Aorta (tissue), 5 donors: Measurements from ENCODE around the gene SERPINB10. TPM values are rescaled to one million over a fixed set of nuclear protein-coding genes. Genes with fewer than 3 reads are reported as not detected.
A peak's percentile ranks its signal among the peaks of the same experiment; 100 is the strongest.

ENCODE experiments used
- ATAC-seq: fragments of 200-7000 bp; cut with Tn5 transposase; one replicate; pipeline ENCODE4 v1.9.1; 2022; ENCODE audit warnings: moderate library complexity; ENCODE audit not compliant: low FRiP score
- DNase-seq, 2 donors: peaks; one replicate each; pipeline ENCODE4 v3.0.0-alpha.2; 2020
- H3K27ac ChIP-seq, 2 donors: one replicate each; pipeline ENCODE4 v1.5.1; 2013; ENCODE audit warnings: low read length in 2 of 2, mild to moderate bottlenecking in 2 of 2, moderate library complexity in 2 of 2, control low read depth in 1 of 2, inconsistent platforms in 1 of 2, low read depth in 1 of 2
- H3K27me3 ChIP-seq, 2 donors: one replicate each; pipeline ENCODE4 v1.6.1; 2013; ENCODE audit warnings: control low read depth in 1 of 2, low read length in 1 of 2, mild to moderate bottlenecking in 1 of 2, moderate library complexity in 1 of 2; ENCODE audit not compliant: insufficient read depth in 2 of 2, control insufficient read depth in 1 of 2
- H3K36me3 ChIP-seq, 2 donors: one replicate each; pipeline ENCODE4 v1.6.1; 2013; ENCODE audit warnings: control low read depth in 1 of 2, low read length in 1 of 2, mild to moderate bottlenecking in 1 of 2; ENCODE audit not compliant: insufficient read depth in 2 of 2, control insufficient read depth in 1 of 2
- H3K4me1 ChIP-seq, 2 donors: one replicate each; pipeline ENCODE4 v1.6.1; 2013; ENCODE audit warnings: low read length in 2 of 2, control low read depth in 1 of 2, mild to moderate bottlenecking in 1 of 2, moderate library complexity in 1 of 2; ENCODE audit not compliant: insufficient read depth in 2 of 2, control insufficient read depth in 1 of 2
- H3K4me3 ChIP-seq, 2 donors: one replicate each; pipeline ENCODE4 v1.5.1; 2013; ENCODE audit warnings: low read length in 2 of 2, control low read depth in 1 of 2, mild to moderate bottlenecking in 1 of 2
- H3K9me3 ChIP-seq: one replicate; pipeline ENCODE4 v1.6.1; 2013; ENCODE audit warnings: mild to moderate bottlenecking, low read length; ENCODE audit not compliant: control insufficient read depth
- WGBS, 2 donors: extraction: QIAGEN DNeasy Blood & Tissue Kit; methylation state at CpG; one replicate each; pipeline ENCODE4 v1.1.7; 2013; 5-methylcytosine and 5-hydroxymethylcytosine counted together
- intact Hi-C, 2 donors: fragments of 100-400 bp; cut with DNase I; formaldehyde crosslinking; loops; one replicate each; pipeline versions ENCODE4 v1.14.2 to v1.15.0; 2022
- polyA plus RNA-seq, 2 donors: library from polyadenylated mRNA; stranded (reverse); fragments of 200-250 nt; gene quantifications; one replicate each; pipeline ENCODE4 v1.2.3, GENCODE V29; 2013
- total RNA-seq, 2 donors: library from RNA; stranded (reverse); fragmentation: NEBNext Ultra II Directional; extraction: Animal tissue kit (Norgen Biotek cat#: 25700); gene quantifications; one replicate each; pipeline ENCODE4 v1.2.1, GENCODE V29; 2021
- donor health status: healthy with polysubstance abuse.
- donor health status: Bipolar disorder and iron deficiency.
- donor health status: DM: no; HTN: no; CAD: no.
- donor health status: DM: no; HTN: no; CAD: no.
- donor health status: DM: yes; HTN: yes; CAD: no.

SERPINB10 gene
- total and polyA plus RNA-seq, 4 donors = not detected

- intact Hi-C loops = no loop called here
- Histone ChIP-seq H3K27me3 (no peaks in the 10 kb centered on the region), H3K27ac (no peak overlapping the region), H3K9me3 (peaks cover 2% of the 10 kb centered on the region), H3K36me3 (no peaks in the 10 kb centered on the region), H3K4me3 (no peak overlapping the region), H3K4me1 (no peaks in the 10 kb centered on the region)
- no peak for DNase-seq
- ATAC-seq = no peak
- WGBS, 2 donors = 78 to 85% methylated on average over 1 of the region's 1 CpG
Measured at GRCh38 chr18:63871836-63872235, 35.9 kb upstream of the SERPINB10 start.

GRCh38 chr18:63872586-63872985, 35.2 kb upstream of the SERPINB10 start:
- Histone ChIP-seq H3K4me1 (no peaks in the 10 kb centered on the region), H3K27ac (no peak overlapping the region), H3K9me3 (peaks cover 2% of the 10 kb centered on the region), H3K36me3 (no peaks in the 10 kb centered on the region), H3K4me3 (no peak overlapping the region), H3K27me3 (no peaks in the 10 kb centered on the region)
- DNase-seq (no peak), ATAC-seq (no peak)
- intact Hi-C loops = no loop called here

GRCh38 chr18:63878343-63878742, 29.4 kb upstream of the SERPINB10 start:
- 83 to 88% methylated on average over 3 of the region's 3 CpGs for WGBS, 2 donors
- intact Hi-C loops = no loop called here
- H3K27me3 ChIP-seq = no peaks in the 10 kb centered on the region
- H3K4me3 ChIP-seq = no peak overlapping the region
- H3K36me3 ChIP-seq = no peaks in the 10 kb centered on the region
- no peaks in the 10 kb centered on the region for H3K4me1 ChIP-seq
- no peak for DNase-seq
- no peak overlapping the region for H3K27ac ChIP-seq
- no peaks in the 10 kb centered on the region for H3K9me3 ChIP-seq
- no peak for ATAC-seq

GRCh38 chr18:63878925-63879324, 28.8 kb upstream of the SERPINB10 start:
- no peak for ATAC-seq
- Histone ChIP-seq H3K27ac (no peak overlapping the region), H3K4me3 (no peak overlapping the region), H3K27me3 (no peaks in the 10 kb centered on the region), H3K9me3 (no peaks in the 10 kb centered on the region), H3K36me3 (no peaks in the 10 kb centered on the region), H3K4me1 (no peaks in the 10 kb centered on the region)
- 89 to 91% methylated on average over 4 of the region's 4 CpGs for WGBS, 2 donors
- no peak for DNase-seq
- intact Hi-C loops = no loop called here

GRCh38 chr18:63879709-63880108, 28.0 kb upstream of the SERPINB10 start:
- intact Hi-C loops = no loop called here
- Histone ChIP-seq H3K27ac (no peak overlapping the region), H3K4me3 (no peak overlapping the region), H3K27me3 (no peaks in the 10 kb centered on the region), H3K36me3 (no peaks in the 10 kb centered on the region), H3K4me1 (no peaks in the 10 kb centered on the region), H3K9me3 (no peaks in the 10 kb centered on the region)
- ATAC-seq (no peak), DNase-seq (no peak)
- WGBS, 2 donors = 79 to 82% methylated on average over 2 of the region's 2 CpGs

- Histone ChIP-seq H3K36me3 (no peaks in the 10 kb centered on the region), H3K27ac (no peak overlapping the region), H3K9me3 (no peaks in the 10 kb centered on the region), H3K4me1 (no peaks in the 10 kb centered on the region), H3K4me3 (no peak overlapping the region), H3K27me3 (no peaks in the 10 kb centered on the region)
- ATAC-seq (no peak), DNase-seq (no peak)
- intact Hi-C loops = no loop called here
- WGBS, 2 donors = 81 to 85% methylated on average over 4 of the region's 4 CpGs
Measured at GRCh38 chr18:63881851-63882250, 25.9 kb upstream of the SERPINB10 start.

GRCh38 chr18:63882333-63883141, 25.2 kb upstream of the SERPINB10 start:
- H3K27ac ChIP-seq = no peak overlapping the region
- no peaks in the 10 kb centered on the region for H3K27me3 ChIP-seq
- WGBS, 2 donors = 16 to 20% methylated on average over 8 of the region's 8 CpGs
- no peak for DNase-seq
- H3K4me3 ChIP-seq = no peak overlapping the region
- no peaks in the 10 kb centered on the region for H3K9me3 ChIP-seq
- no peaks in the 10 kb centered on the region for H3K4me1 ChIP-seq
- intact Hi-C loops = no loop called here
- peak; percentile 44 for ATAC-seq
- H3K36me3 ChIP-seq = no peaks in the 10 kb centered on the region

GRCh38 chr18:63883617-63884016, 24.1 kb upstream of the SERPINB10 start:
- Histone ChIP-seq H3K4me1 (no peaks in the 10 kb centered on the region), H3K27me3 (no peaks in the 10 kb centered on the region), H3K36me3 (no peaks in the 10 kb centered on the region), H3K27ac (no peak overlapping the region), H3K9me3 (no peaks in the 10 kb centered on the region), H3K4me3 (no peak overlapping the region)
- intact Hi-C loops = no loop called here
- ATAC-seq (no peak), DNase-seq (no peak)

GRCh38 chr18:63887424-63887823, 20.3 kb upstream of the SERPINB10 start, which contains the start of gene SERPINB2:
TSS of gene SERPINB2 (plus strand) at chr18:63887705. CDS start at chr18:63891445, 3,740 bp downstream.
- ATAC-seq = no peak
- Histone ChIP-seq H3K4me1 (no peaks in the 10 kb centered on the region), H3K4me3 (no peak within 1 kb of the TSS), H3K27ac (no peak within 1 kb of the TSS), H3K9me3 (no peaks in the 10 kb centered on the region), H3K27me3 (no peaks in the 10 kb centered on the region), H3K36me3 (no peaks in the 10 kb centered on the region)
- intact Hi-C loops = no loop called here
- WGBS, 2 donors = 78 to 81% methylated on average over 1 of the region's 1 CpG
- DNase-seq = no peak
